Memory B cell (primary cell): ENCODE data around the gene AK9.
"Not testable (repeated sequence)": the region's sequence is repeated elsewhere in the genome, so short reads cannot be mapped to it uniquely, and the experiment has no call there.

Source experiments
- ATAC-seq: fragments of 150-1000 bp; cut with Tn5 transposase; 2 replicates; pipeline ENCODE4 v1.10.0; 2021; ENCODE audit warnings: low read depth, mild to moderate bottlenecking, moderate library complexity
- DNase-seq, 2 donors: peaks; one replicate each; pipeline ENCODE4 v3.0.0; 2022; ENCODE audit warnings: low spot score in 2 of 2
- H3K27ac Mint-ChIP-seq: one replicate; pipeline ENCODE4 v1.8.0; 2022; ENCODE audit warnings: mild to moderate bottlenecking, moderate library complexity, mixed read lengths
- H3K27me3 Mint-ChIP-seq: one replicate; pipeline ENCODE4 v1.8.0; 2022; ENCODE audit warnings: mixed read lengths
- H3K36me3 Mint-ChIP-seq: one replicate; pipeline ENCODE4 v1.8.0; 2022; ENCODE audit warnings: mild to moderate bottlenecking, mixed read lengths
- H3K4me1 Mint-ChIP-seq: one replicate; pipeline ENCODE4 v1.8.0; 2022; ENCODE audit warnings: mixed read lengths
- H3K4me3 Mint-ChIP-seq: one replicate; pipeline ENCODE4 v1.8.0; 2022; ENCODE audit warnings: mild to moderate bottlenecking, moderate library complexity, mixed read lengths
- H3K9me3 Mint-ChIP-seq: one replicate; pipeline ENCODE4 v1.8.0; 2022; ENCODE audit warnings: mixed read lengths

AK9 gene

GRCh38 chr6:109469591-109470189, 221.3 kb downstream of the AK9 start:
- DNase-seq, result no peak
- peaks cover 53% of the 10 kb centered on the region for H3K36me3 Mint-ChIP-seq
- H3K4me1 Mint-ChIP-seq, result peaks cover 42% of the 10 kb centered on the region
- H3K9me3 Mint-ChIP-seq, result no peaks in the 10 kb centered on the region
- H3K27me3 Mint-ChIP-seq, result no peaks in the 10 kb centered on the region
- ATAC-seq, result no peak
- no peak overlapping the region for H3K4me3 Mint-ChIP-seq
- H3K27ac Mint-ChIP-seq, result peak overlapping the region; percentile 77

- H3K36me3 Mint-ChIP-seq, result peaks cover 46% of the 10 kb centered on the region
- H3K27ac Mint-ChIP-seq, result peak overlapping the region; percentile 60
- no peak for DNase-seq
Measured at GRCh38 chr6:109467696-109468095, 223.3 kb downstream of the AK9 start.

GRCh38 chr6:109466212-109466923, 224.6 kb downstream of the AK9 start:
- DNase-seq (no peak), ATAC-seq (no peak)
- Mint-ChIP-seq H3K27me3 (no peaks in the 10 kb centered on the region), H3K4me3 (no peak overlapping the region), H3K9me3 (no peaks in the 10 kb centered on the region), H3K27ac (no peak overlapping the region), H3K4me1 (peaks cover 33% of the 10 kb centered on the region), H3K36me3 (peaks cover 45% of the 10 kb centered on the region)

More at GRCh38 chr6:109467696-109468095, 223.3 kb downstream of the AK9 start:
- Mint-ChIP-seq H3K4me1 (peaks cover 39% of the 10 kb centered on the region), H3K9me3 (no peaks in the 10 kb centered on the region), H3K4me3 (no peak overlapping the region), H3K27me3 (no peaks in the 10 kb centered on the region)
- ATAC-seq, result no peak

GRCh38 chr6:109465772-109466171, 225.2 kb downstream of the AK9 start:
- no peak overlapping the region for H3K4me3 Mint-ChIP-seq
- H3K4me1 Mint-ChIP-seq, result peaks cover 34% of the 10 kb centered on the region
- no peak for ATAC-seq
- H3K27ac Mint-ChIP-seq, result peak overlapping the region; percentile 91
- H3K9me3 Mint-ChIP-seq, result no peaks in the 10 kb centered on the region
- no peaks in the 10 kb centered on the region for H3K27me3 Mint-ChIP-seq
- no peak for DNase-seq
- peaks cover 47% of the 10 kb centered on the region for H3K36me3 Mint-ChIP-seq

- Mint-ChIP-seq H3K4me3 (no peak overlapping the region), H3K27me3 (no peaks in the 10 kb centered on the region), H3K9me3 (no peaks in the 10 kb centered on the region), H3K36me3 (peaks cover 25% of the 10 kb centered on the region), H3K27ac (peak overlapping the region; percentile 85), H3K4me1 (peaks cover 40% of the 10 kb centered on the region)
- ATAC-seq (peak; percentile 6), DNase-seq (no peak)
Measured at GRCh38 chr6:109461733-109462526, 229.1 kb downstream of the AK9 start.

GRCh38 chr6:109461205-109461604, 229.8 kb downstream of the AK9 start:
- not testable (repeated sequence) for H3K4me3 Mint-ChIP-seq, H3K27me3 Mint-ChIP-seq, DNase-seq, H3K9me3 Mint-ChIP-seq, ATAC-seq
- peaks cover 44% of the 10 kb centered on the region for H3K4me1 Mint-ChIP-seq
- peaks cover 24% of the 10 kb centered on the region for H3K36me3 Mint-ChIP-seq
- H3K27ac Mint-ChIP-seq, result peak overlapping the region; percentile 48

- no peak for ATAC-seq
- no peak for DNase-seq
- peak overlapping the region; percentile 100 for H3K27ac Mint-ChIP-seq
Measured at GRCh38 chr6:109460161-109460829, 230.7 kb downstream of the AK9 start.

GRCh38 chr6:109458774-109459531, 232.0 kb downstream of the AK9 start:
- Mint-ChIP-seq H3K36me3 (peaks cover 15% of the 10 kb centered on the region), H3K4me3 (peak overlapping the region; percentile 12), H3K27me3 (no peaks in the 10 kb centered on the region), H3K4me1 (peaks cover 43% of the 10 kb centered on the region), H3K27ac (peak overlapping the region; percentile 100), H3K9me3 (no peaks in the 10 kb centered on the region)
- DNase-seq, result peak in 1 of 2 donors; percentile 45
- ATAC-seq, result peak; percentile 20

More at GRCh38 chr6:109460161-109460829, 230.7 kb downstream of the AK9 start:
- no peak overlapping the region for H3K4me3 Mint-ChIP-seq
- H3K9me3 Mint-ChIP-seq, result no peaks in the 10 kb centered on the region
- no peaks in the 10 kb centered on the region for H3K27me3 Mint-ChIP-seq
- H3K36me3 Mint-ChIP-seq, result peaks cover 17% of the 10 kb centered on the region
- H3K4me1 Mint-ChIP-seq, result peaks cover 43% of the 10 kb centered on the region

- H3K9me3 Mint-ChIP-seq, result no peaks in the 10 kb centered on the region
- ATAC-seq (no peak), DNase-seq (no peak)
- H3K4me1 Mint-ChIP-seq, result peaks cover 46% of the 10 kb centered on the region
- no peaks in the 10 kb centered on the region for H3K27me3 Mint-ChIP-seq
- H3K4me3 Mint-ChIP-seq, result peak overlapping the region; percentile 99
- peaks cover 13% of the 10 kb centered on the region for H3K36me3 Mint-ChIP-seq
- peak overlapping the region; percentile 100 for H3K27ac Mint-ChIP-seq
Measured at GRCh38 chr6:109457562-109457996, 233.4 kb downstream of the AK9 start.

GRCh38 chr6:109456710-109457561, 234.1 kb downstream of the AK9 start:
- Mint-ChIP-seq H3K9me3 (no peaks in the 10 kb centered on the region), H3K27me3 (no peaks in the 10 kb centered on the region), H3K36me3 (peaks cover 7% of the 10 kb centered on the region), H3K4me1 (peaks cover 45% of the 10 kb centered on the region), H3K27ac (peak overlapping the region; percentile 100), H3K4me3 (peak overlapping the region; percentile 99)
- ATAC-seq (no peak), DNase-seq (no peak)

GRCh38 chr6:109456111-109456583, 234.9 kb downstream of the AK9 start:
- Mint-ChIP-seq H3K4me1 (peaks cover 43% of the 10 kb centered on the region), H3K4me3 (peak overlapping the region; percentile 99), H3K27ac (peak overlapping the region; percentile 100), H3K36me3 (peaks cover 6% of the 10 kb centered on the region), H3K9me3 (no peaks in the 10 kb centered on the region), H3K27me3 (no peaks in the 10 kb centered on the region)
- DNase-seq (no peak), ATAC-seq (no peak)

GRCh38 chr6:109455437-109456110, 235.4 kb downstream of the AK9 start, which contains the start of gene MICAL1:
MICAL1 (minus strand) TSS chr6:109455772; CDS start chr6:109454196, 1,576 bp downstream.
- DNase-seq (peak; percentile 80 to 87), ATAC-seq (peak; percentile 61)
- H3K4me1 Mint-ChIP-seq, result peaks cover 43% of the 10 kb centered on the region
- H3K4me3 Mint-ChIP-seq, result peak within 1 kb of the TSS; percentile 99
- H3K27ac Mint-ChIP-seq, result peak within 1 kb of the TSS; percentile 100
- H3K27me3 Mint-ChIP-seq, result no peaks in the 10 kb centered on the region
- no peaks in the 10 kb centered on the region for H3K9me3 Mint-ChIP-seq
- H3K36me3 Mint-ChIP-seq, result peaks cover 7% of the 10 kb centered on the region
